BJ (cell line): ENCODE data around the gene TPX2. TPM values are rescaled to one million over a fixed set of nuclear protein-coding genes. Genes with fewer than 3 reads are reported as not detected.
A peak's percentile ranks its signal among the peaks of the same experiment; 100 is the strongest.

Experiments used
- CTCF ChIA-PET: fragments of 350-600 bp; formaldehyde crosslinking; extraction: SDS; loops from one replicate; lab custom pipeline; 2021; ENCODE audit warnings: antibody characterized with exemption, inconsistent platforms; lab: Yijun Ruan, JAX
- POLR2A ChIA-PET: fragments of 300-600 bp; sonication (Branson Sonifier 250); formaldehyde crosslinking; extraction: SDS; loops from one replicate; lab custom pipeline; 2021; ENCODE audit warnings: antibody characterized with exemption; lab: Charles Lee
- DNase-seq: peaks from one replicate; pipeline ENCODE4 v3.0.0-alpha.2; 2011; ENCODE audit warnings: low read depth
- H3K27me3 ChIP-seq: 2 replicates; pipeline ENCODE4 v1.6.0; 2011; ENCODE audit warnings: low read length; ENCODE audit not compliant: control insufficient read depth, insufficient read depth
- H3K36me3 ChIP-seq: 2 replicates; pipeline ENCODE4 v1.5.1; 2011; ENCODE audit warnings: low read length; ENCODE audit not compliant: control insufficient read depth, insufficient read depth
- H3K4me3 ChIP-seq: 2 replicates; pipeline ENCODE4 v1.5.1; 2011; ENCODE audit warnings: low read depth, mild to moderate bottlenecking, control low read depth, low read length
- CTCF ChIP-seq: IDR thresholded peaks from 2 replicates; pipeline ENCODE4 v1.5.1; 2011; ENCODE audit warnings: low read depth, mild to moderate bottlenecking, control low read depth, inconsistent platforms, low read length, moderate library complexity; ENCODE audit not compliant: insufficient read depth
- polyA minus RNA-seq: library from RNA; depleted of rRNA, polyadenylated mRNA; stranded (reverse); fragments of >200 nt; gene quantifications from 2 replicates; pipeline ENCODE4 v1.2.3, GENCODE V29; 2011; rRNA and poly(A)+ RNA removed
- polyA plus RNA-seq: library from polyadenylated mRNA; depleted of rRNA; stranded (reverse); fragments of >200 nt; gene quantifications from 2 replicates; pipeline ENCODE4 v1.2.3, GENCODE V29; 2011; rRNA removed

Gene TPX2
- 29.9 and 39.2 TPM in 2 replicates for polyA plus RNA-seq
- 17.3 and 20.5 TPM in 2 replicates for polyA minus RNA-seq

GRCh38 chr20:31738729-31739549 is at the start of gene TPX2:
Gene TPX2, plus strand, starts transcription at chr20:31739290. Its CDS starts 18,187 bp downstream, at chr20:31757477.
- POLR2A ChIA-PET: interaction anchor here (0.6 to 1.2 kb wide), 3 partner anchors 15 to 98 kb away, joined by 3 to 17 read pairs (median 4); no protein-coding TSS in a partner anchor
- Histone ChIP-seq H3K27me3 (no peaks in the 10 kb centered on the region), H3K4me3 (peak within 1 kb of the TSS; percentile 63), H3K36me3 (no peaks in the 10 kb centered on the region)
- TF ChIP-seq CTCF: peak; percentile 31; the same call in 1 of the 2 replicates
- DNase-seq: peak; percentile 90
- CTCF ChIA-PET: interaction anchor here (0.7 to 2.3 kb wide), 5 partner anchors 14 to 105 kb away, joined by 3 to 12 read pairs (median 4); no protein-coding TSS in a partner anchor

GRCh38 chr20:31690124-31690666 is 48.9 kb upstream of the TPX2 start:
- no peaks in the 10 kb centered on the region for H3K36me3 ChIP-seq
- CTCF ChIA-PET: interaction anchor here (0.6 to 1.3 kb wide), 3 partner anchors 17 to 26 kb away, joined by 3 to 6 read pairs (median 4); no protein-coding TSS in a partner anchor
- no peak overlapping the region for H3K4me3 ChIP-seq
- POLR2A ChIA-PET: no interaction called here
- DNase-seq: no peak
- no peaks in the 10 kb centered on the region for H3K27me3 ChIP-seq
- no peak for TF ChIP-seq CTCF

- H3K4me3 ChIP-seq: no peak overlapping the region
- H3K27me3 ChIP-seq: no peaks in the 10 kb centered on the region
- no peak for TF ChIP-seq CTCF
- H3K36me3 ChIP-seq: no peaks in the 10 kb centered on the region
- ChIA-PET POLR2A (no interaction called here), CTCF (interaction anchor here (0.6 to 1.7 kb wide), 6 partner anchors 9 to 57 kb away, joined by 3 to 6 read pairs (median 4); no protein-coding TSS in a partner anchor)
- DNase-seq: peak; percentile 70
Observed at GRCh38 chr20:31691646-31692275, 47.3 kb upstream of the TPX2 start.

- no peak for TF ChIP-seq CTCF
- no peaks in the 10 kb centered on the region for H3K36me3 ChIP-seq
- CTCF ChIA-PET: interaction anchor here (0.6 to 1.9 kb wide), 4 partner anchors 9 to 32 kb away, joined by 3 to 7 read pairs (median 4); partner anchors contain the start of gene BCL2L1
- DNase-seq: no peak
- POLR2A ChIA-PET: interaction anchor here (0.6 kb wide), 1 partner anchor 25 kb away, joined by 3 read pairs; no protein-coding TSS in a partner anchor
- no peak overlapping the region for H3K4me3 ChIP-seq
- no peaks in the 10 kb centered on the region for H3K27me3 ChIP-seq
Observed at GRCh38 chr20:31693402-31693801, 45.7 kb upstream of the TPX2 start.
